ENCODE measurements around the gene RAMACL. TPM values are rescaled to one million over a fixed set of nuclear protein-coding genes. Genes with fewer than 3 reads are reported as not detected.
A peak's percentile ranks its signal among the peaks of the same experiment; 100 is the strongest.

The RAMACL gene
- total RNA-seq, 4 donors from 2014 or later = 1.5 to 8.1 (median 1.8) TPM; not detected in 1

- Histone ChIP-seq H3K36me3 (no peaks in the 10 kb centered on the region), H3K27ac (peak overlapping the region; percentile 75 to 76), H3K27me3 (no peaks in the 10 kb centered on the region), H3K4me1 (no peaks in the 10 kb centered on the region), H3K4me3 (peak overlapping the region; percentile 77 to 83), H3K9me3 (no peaks in the 10 kb centered on the region)
- no peak for TF ChIP-seq POLR2A (IDR thresholded peaks at IDR 0.05)
- TF ChIP-seq, protein P1, sequence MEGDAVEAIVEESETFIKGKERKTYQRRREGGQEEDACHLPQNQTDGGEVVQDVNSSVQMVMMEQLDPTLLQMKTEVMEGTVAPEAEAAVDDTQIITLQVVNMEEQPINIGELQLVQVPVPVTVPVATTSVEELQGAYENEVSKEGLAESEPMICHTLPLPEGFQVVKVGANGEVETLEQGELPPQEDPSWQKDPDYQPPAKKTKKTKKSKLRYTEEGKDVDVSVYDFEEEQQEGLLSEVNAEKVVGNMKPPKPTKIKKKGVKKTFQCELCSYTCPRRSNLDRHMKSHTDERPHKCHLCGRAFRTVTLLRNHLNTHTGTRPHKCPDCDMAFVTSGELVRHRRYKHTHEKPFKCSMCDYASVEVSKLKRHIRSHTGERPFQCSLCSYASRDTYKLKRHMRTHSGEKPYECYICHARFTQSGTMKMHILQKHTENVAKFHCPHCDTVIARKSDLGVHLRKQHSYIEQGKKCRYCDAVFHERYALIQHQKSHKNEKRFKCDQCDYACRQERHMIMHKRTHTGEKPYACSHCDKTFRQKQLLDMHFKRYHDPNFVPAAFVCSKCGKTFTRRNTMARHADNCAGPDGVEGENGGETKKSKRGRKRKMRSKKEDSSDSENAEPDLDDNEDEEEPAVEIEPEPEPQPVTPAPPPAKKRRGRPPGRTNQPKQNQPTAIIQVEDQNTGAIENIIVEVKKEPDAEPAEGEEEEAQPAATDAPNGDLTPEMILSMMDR (IDR thresholded peaks at IDR 0.05) = no peak
- intact Hi-C loops (cut with DNase I; ENCODE audit: low total_unique reads) = no loop called here
- peak in 1 of 2 donors; percentile 40 for DNase-seq
Observed at GRCh38 chr6:166626177-166627032, 39.9 kb upstream of the RAMACL start.

DNA sequence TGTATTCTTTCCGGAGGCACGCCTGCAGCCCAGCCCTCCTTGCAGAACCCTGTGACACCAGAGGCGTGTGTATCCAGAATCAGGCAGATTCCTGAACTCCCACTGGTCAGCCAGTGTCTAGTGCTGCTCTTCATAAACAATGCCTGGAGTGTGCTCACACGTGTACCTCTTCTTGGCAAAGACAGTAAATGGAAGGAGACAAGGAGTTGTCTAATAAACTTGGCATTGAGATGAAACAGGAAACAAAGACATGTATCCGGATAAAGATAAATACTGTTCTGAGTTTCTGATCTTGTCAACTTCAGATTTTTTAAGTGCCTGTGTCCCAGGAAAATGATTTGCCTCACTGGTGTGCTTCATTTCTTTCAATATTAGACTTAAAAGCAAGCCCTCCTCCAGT, 38.9 kb upstream of the RAMACL start:
- intact Hi-C loops (cut with DNase I; ENCODE audit: low total_unique reads) = no loop called here
- no peak for TF ChIP-seq POLR2A (IDR thresholded peaks at IDR 0.05)
- TF ChIP-seq, protein P1 (IDR thresholded peaks at IDR 0.05) = no peak
- peak overlapping the region; percentile 75 to 76 for H3K27ac ChIP-seq
- no peak for DNase-seq
- H3K27me3 ChIP-seq = no peaks in the 10 kb centered on the region
- peaks cover 6 to 8% of the 10 kb centered on the region in 2 donors for H3K4me1 ChIP-seq
- no peaks in the 10 kb centered on the region for H3K36me3 ChIP-seq
- peak overlapping the region; percentile 77 to 83 for H3K4me3 ChIP-seq
- no peaks in the 10 kb centered on the region for H3K9me3 ChIP-seq

DNA sequence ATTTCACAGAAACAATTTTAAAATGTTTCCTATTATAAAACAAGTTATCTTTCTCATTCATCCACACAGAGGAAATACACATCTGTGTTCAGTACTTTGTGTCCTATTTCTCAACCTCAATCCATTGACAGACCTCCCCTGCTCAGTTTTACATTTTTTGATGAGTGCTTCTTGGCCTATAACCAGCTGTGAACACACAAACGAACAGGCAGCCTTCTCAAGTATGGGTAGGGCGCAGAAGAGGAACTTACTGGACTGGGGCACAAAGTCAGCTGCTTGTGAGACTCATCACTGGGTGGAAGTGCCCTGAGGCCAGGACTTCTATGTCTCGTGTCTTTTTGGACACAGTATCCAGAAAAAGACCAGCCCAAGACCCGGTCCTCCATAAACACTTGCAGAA, 37.8 kb upstream of the RAMACL start:
- peak overlapping the region; percentile 12 to 75 for H3K27ac ChIP-seq
- intact Hi-C loops (cut with DNase I; ENCODE audit: low total_unique reads) = no loop called here
- DNase-seq = peak in 1 of 2 donors; percentile 35

DNA sequence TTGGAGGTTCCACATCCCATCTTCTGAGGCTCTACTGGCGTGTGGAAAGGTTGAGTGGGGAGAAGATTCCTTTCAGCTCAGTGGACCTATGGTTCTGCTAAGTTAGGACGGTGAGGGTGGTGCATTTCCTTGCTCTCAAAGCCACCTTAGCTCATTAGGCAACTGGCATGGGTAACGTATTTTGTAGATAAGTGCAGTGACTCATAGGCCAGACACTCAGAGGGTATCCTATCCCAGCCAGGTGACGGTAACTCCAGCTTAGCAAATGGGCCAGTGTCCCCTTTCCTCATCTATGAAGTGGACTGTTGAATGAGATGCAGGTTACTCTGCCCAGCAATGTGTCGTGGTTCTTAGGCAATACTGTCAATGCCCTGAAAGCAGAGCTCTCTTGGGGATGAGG, 36.8 kb upstream of the RAMACL start:
- DNase-seq = no peak
- H3K4me1 ChIP-seq = peaks cover 6 to 8% of the 10 kb centered on the region in 2 donors
- no peak for TF ChIP-seq POLR2A (IDR thresholded peaks at IDR 0.05)
- TF ChIP-seq, protein P1 (IDR thresholded peaks at IDR 0.05) = no peak
- H3K27me3 ChIP-seq = no peaks in the 10 kb centered on the region
- intact Hi-C loops (cut with DNase I; ENCODE audit: low total_unique reads) = no loop called here
- H3K36me3 ChIP-seq = no peaks in the 10 kb centered on the region
- H3K27ac ChIP-seq = peak overlapping the region in 1 of 2 donors; percentile 21
- no peaks in the 10 kb centered on the region for H3K9me3 ChIP-seq
- H3K4me3 ChIP-seq = no peak overlapping the region

More for the DNA sequence above, 37.8 kb upstream of the RAMACL start:
- Histone ChIP-seq H3K9me3 (no peaks in the 10 kb centered on the region), H3K27me3 (no peaks in the 10 kb centered on the region), H3K36me3 (no peaks in the 10 kb centered on the region), H3K4me3 (no peak overlapping the region), H3K4me1 (peaks cover 6 to 8% of the 10 kb centered on the region in 2 donors)
- no peak for TF ChIP-seq POLR2A (IDR thresholded peaks at IDR 0.05)
- TF ChIP-seq, protein P1 (IDR thresholded peaks at IDR 0.05) = no peak

DNA sequence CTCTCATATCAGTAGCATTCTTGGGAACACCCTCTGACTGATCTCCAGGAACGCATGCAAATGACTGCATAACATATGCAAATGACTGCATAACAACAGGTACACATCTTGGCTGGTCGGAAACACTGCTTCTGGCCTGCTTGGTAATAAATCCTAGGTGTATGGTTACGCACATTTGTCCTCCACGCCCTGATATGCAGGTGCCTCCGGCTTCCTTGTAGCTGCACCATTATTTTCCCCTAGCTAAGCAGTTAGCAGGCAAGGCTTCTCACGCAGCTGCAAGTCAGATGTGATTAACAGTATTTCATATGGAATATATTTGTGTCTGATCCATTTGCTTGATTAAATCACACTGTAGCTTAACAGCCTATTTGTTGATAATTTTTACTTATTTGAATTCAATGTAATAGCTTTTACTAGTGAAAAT, 34.6 kb upstream of the RAMACL start:
- no peaks in the 10 kb centered on the region for H3K27me3 ChIP-seq
- intact Hi-C loops (cut with DNase I; ENCODE audit: low total_unique reads) = no loop called here
- H3K27ac ChIP-seq = peak overlapping the region; percentile 67 to 80
- no peak for TF ChIP-seq POLR2A (IDR thresholded peaks at IDR 0.05)
- TF ChIP-seq, protein P1 (IDR thresholded peaks at IDR 0.05) = no peak
- no peak overlapping the region for H3K4me3 ChIP-seq
- peaks cover 6 to 8% of the 10 kb centered on the region in 2 donors for H3K4me1 ChIP-seq
- H3K9me3 ChIP-seq = no peaks in the 10 kb centered on the region
- DNase-seq = no peak
- no peaks in the 10 kb centered on the region for H3K36me3 ChIP-seq

Measured in uterus (tissue), 4 donors.